ENCODE data around the gene DCST1.

DNA sequence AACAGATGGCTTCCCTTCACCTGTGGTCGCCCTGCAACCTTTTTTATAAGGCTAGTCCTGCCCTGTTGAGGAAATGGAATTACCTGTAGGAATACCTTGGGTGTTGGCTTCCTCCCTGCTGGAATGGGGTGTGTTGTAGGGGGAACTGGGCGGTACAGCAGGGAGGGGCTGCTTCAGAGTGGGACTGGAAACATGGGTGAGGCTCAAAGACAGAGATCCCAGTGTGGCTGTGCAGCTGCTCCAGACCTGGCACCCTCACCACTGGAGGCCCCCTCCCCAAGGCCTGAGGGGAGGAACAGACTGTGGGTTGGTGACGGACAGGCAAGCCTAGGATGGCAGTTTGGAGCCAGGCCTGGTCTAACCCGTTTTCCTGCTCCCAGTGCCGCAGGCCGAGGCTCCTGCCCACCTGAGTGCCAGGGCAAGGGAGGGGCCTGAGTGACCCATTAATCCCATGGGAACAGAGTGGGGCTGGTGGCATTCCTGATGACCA is 49.5 kb downstream of the DCST1 start:
- TF ChIP-seq NFIC (IDR thresholded peaks at IDR 0.05) (no peak), EGR1 (IDR thresholded peaks at IDR 0.05) (no peak), EP300 (IDR thresholded peaks at IDR 0.05; ENCODE audit: borderline replicate concordance) (no peak), RAD21 (IDR thresholded peaks at IDR 0.05; ENCODE audit: low read depth) (no peak)
- TF ChIP-seq, protein P1, sequence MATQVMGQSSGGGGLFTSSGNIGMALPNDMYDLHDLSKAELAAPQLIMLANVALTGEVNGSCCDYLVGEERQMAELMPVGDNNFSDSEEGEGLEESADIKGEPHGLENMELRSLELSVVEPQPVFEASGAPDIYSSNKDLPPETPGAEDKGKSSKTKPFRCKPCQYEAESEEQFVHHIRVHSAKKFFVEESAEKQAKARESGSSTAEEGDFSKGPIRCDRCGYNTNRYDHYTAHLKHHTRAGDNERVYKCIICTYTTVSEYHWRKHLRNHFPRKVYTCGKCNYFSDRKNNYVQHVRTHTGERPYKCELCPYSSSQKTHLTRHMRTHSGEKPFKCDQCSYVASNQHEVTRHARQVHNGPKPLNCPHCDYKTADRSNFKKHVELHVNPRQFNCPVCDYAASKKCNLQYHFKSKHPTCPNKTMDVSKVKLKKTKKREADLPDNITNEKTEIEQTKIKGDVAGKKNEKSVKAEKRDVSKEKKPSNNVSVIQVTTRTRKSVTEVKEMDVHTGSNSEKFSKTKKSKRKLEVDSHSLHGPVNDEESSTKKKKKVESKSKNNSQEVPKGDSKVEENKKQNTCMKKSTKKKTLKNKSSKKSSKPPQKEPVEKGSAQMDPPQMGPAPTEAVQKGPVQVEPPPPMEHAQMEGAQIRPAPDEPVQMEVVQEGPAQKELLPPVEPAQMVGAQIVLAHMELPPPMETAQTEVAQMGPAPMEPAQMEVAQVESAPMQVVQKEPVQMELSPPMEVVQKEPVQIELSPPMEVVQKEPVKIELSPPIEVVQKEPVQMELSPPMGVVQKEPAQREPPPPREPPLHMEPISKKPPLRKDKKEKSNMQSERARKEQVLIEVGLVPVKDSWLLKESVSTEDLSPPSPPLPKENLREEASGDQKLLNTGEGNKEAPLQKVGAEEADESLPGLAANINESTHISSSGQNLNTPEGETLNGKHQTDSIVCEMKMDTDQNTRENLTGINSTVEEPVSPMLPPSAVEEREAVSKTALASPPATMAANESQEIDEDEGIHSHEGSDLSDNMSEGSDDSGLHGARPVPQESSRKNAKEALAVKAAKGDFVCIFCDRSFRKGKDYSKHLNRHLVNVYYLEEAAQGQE (IDR thresholded peaks at IDR 0.05; ENCODE audit: low read depth), result no peak
- TF ChIP-seq, protein P2, sequence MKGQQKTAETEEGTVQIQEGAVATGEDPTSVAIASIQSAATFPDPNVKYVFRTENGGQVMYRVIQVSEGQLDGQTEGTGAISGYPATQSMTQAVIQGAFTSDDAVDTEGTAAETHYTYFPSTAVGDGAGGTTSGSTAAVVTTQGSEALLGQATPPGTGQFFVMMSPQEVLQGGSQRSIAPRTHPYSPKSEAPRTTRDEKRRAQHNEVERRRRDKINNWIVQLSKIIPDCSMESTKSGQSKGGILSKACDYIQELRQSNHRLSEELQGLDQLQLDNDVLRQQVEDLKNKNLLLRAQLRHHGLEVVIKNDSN (IDR thresholded peaks at IDR 0.05), result no peak

All from Ishikawa (cell line).